Brain microvascular endothelial cell (primary cell): ENCODE results near the gene CFI.

ENCODE experiments used
- DNase-seq: peaks from one replicate; pipeline ENCODE4 v3.0.0-alpha.2; 2020
- H3K27ac ChIP-seq: fragments of 250-450 bp; sonication (Bioruptor Pico); 2 replicates; pipeline ENCODE4 v1.5.1; 2020; ENCODE audit warnings: mild to moderate bottlenecking, moderate library complexity
- H3K27me3 ChIP-seq: fragments of 250-450 bp; sonication (Bioruptor Pico); replicated peaks from 2 replicates; pipeline ENCODE4 v1.5.1; 2020; ENCODE audit warnings: mild to moderate bottlenecking
- H3K36me3 ChIP-seq: fragments of 250-450 bp; sonication (Bioruptor Pico); replicated peaks from 2 replicates; pipeline ENCODE4 v1.5.1; 2020; ENCODE audit warnings: mild to moderate bottlenecking
- H3K4me3 ChIP-seq: 2 replicates; pipeline ENCODE4 v1.5.1; 2011; ENCODE audit warnings: low read depth, mild to moderate bottlenecking, control low read depth, low read length, moderate library complexity
- CTCF ChIP-seq: IDR thresholded peaks from 2 replicates; pipeline ENCODE4 v1.5.1; 2011; ENCODE audit warnings: low read depth, mild to moderate bottlenecking, moderate library complexity, low read length, control low read depth, inconsistent platforms; ENCODE audit errors: missing control alignments
- in situ Hi-C: cut with HindIII; loops from 2 replicates; pipeline ENCODE4 v1.10.0; 2017; ENCODE audit warnings: low sequenced_read_pairs, low pct_ligation_motif_present

CFI gene

GRCh38 chr4:109836985-109837384 is 35.2 kb upstream of the CFI start:
- DNase-seq = no peak
- Histone ChIP-seq H3K36me3 (no peaks in the 10 kb centered on the region), H3K27ac (no peak overlapping the region), H3K27me3 (no peaks in the 10 kb centered on the region), H3K4me3 (no peak overlapping the region)
- in situ Hi-C loops = no loop called here
- no peak for TF ChIP-seq CTCF

- Histone ChIP-seq H3K4me3 (no peak overlapping the region), H3K27ac (no peak overlapping the region), H3K27me3 (no peaks in the 10 kb centered on the region), H3K36me3 (no peaks in the 10 kb centered on the region)
- no peak for TF ChIP-seq CTCF
- no peak for DNase-seq
- in situ Hi-C loops = no loop called here
Measured at GRCh38 chr4:109833756-109834155, 32.0 kb upstream of the CFI start.

GRCh38 chr4:109827672-109828071 is 25.9 kb upstream of the CFI start, which contains the start of gene RRH:
TSS of gene RRH (plus strand) at chr4:109827972. CDS start at chr4:109828028, 56 bp downstream.
- DNase-seq = no peak
- H3K4me3 ChIP-seq = no peak within 1 kb of the TSS
- in situ Hi-C loops = no loop called here
- peaks cover 12% of the 10 kb centered on the region for H3K36me3 ChIP-seq
- no peak within 1 kb of the TSS for H3K27ac ChIP-seq
- no peak for TF ChIP-seq CTCF
- no peaks in the 10 kb centered on the region for H3K27me3 ChIP-seq

GRCh38 chr4:109826719-109827118 is 24.9 kb upstream of the CFI start:
- in situ Hi-C loops = no loop called here
- peaks cover 17% of the 10 kb centered on the region for H3K36me3 ChIP-seq
- H3K4me3 ChIP-seq = no peak overlapping the region
- DNase-seq = no peak
- H3K27me3 ChIP-seq = no peaks in the 10 kb centered on the region
- no peak overlapping the region for H3K27ac ChIP-seq
- peak; percentile 26 for TF ChIP-seq CTCF

- no peak for DNase-seq
- Histone ChIP-seq H3K4me3 (no peak overlapping the region), H3K36me3 (peaks cover 27% of the 10 kb centered on the region), H3K27ac (no peak overlapping the region), H3K27me3 (no peaks in the 10 kb centered on the region)
- TF ChIP-seq CTCF = no peak
- in situ Hi-C loops = no loop called here
Measured at GRCh38 chr4:109821185-109821584, 19.4 kb upstream of the CFI start.

GRCh38 chr4:109820563-109820962 is 18.8 kb upstream of the CFI start:
- no peak for TF ChIP-seq CTCF
- H3K27ac ChIP-seq = no peak overlapping the region
- H3K27me3 ChIP-seq = no peaks in the 10 kb centered on the region
- in situ Hi-C loops = no loop called here
- H3K36me3 ChIP-seq = peaks cover 27% of the 10 kb centered on the region
- no peak overlapping the region for H3K4me3 ChIP-seq
- DNase-seq = no peak
